ENCODE measurements around the gene VSIG10L.
A peak's percentile ranks its signal among the peaks of the same experiment; 100 is the strongest.

Gene VSIG10L

DNA sequence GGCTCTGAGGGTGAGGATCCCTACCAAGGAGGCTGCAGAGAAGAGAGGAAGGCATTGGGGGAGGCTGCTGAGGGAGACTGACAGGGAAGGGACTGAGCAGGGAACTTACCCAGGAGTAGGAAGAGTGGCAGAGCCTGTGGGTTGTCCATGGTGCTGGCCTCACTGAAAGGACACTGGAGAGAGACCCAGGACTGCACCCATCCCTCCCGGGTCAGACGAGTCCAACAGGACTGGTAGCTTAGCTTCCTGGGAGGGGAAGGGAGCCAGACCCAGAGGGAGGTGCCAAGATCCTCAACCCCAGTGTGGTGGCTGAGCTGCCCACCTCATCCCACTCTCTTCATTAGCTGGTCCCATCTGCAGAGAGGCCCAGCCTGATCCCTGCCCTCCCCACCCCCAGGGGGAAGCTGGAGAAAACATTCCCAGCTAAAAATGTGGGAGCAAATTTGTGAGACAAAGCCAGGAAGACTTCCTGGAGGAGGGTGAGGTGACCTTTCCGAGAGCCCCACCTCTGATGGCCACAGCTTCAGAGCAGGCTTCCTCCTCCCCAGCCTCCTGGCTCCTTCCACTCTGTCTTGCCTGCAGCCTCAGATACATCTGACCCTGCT, at the start of gene VSIG10L:
Gene VSIG10L, minus strand, starts transcription at position 164 of the 605 bp plus-strand sequence. Its CDS starts 15 bp downstream, at position 149.
- DNase-seq = no peak

DNA sequence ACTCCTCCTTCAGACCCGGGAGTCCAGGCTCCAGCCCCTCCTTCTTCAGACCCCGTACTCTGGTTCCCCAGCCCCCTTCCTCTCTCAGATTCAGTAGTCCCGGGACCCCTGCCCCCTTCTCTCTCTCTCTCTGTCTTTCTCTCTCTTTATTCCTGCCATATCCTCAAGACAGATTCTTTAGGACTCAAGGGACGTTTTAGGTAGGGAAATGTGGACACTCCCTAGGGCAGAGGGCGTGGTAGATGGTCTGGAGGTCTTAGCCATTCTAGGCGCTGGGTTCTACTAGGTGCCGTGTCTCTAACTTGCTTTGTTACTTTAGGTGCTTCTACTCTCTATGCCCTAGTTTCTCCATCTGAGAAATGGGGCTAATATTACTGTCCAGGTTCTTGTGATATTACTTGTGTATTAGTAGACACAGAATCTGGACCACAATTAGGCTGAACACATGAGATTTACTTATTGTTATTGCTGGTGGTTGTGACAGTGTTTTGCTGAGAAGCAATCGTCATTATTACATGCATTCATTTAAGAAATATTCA, 49.2 kb upstream of the VSIG10L start:
- DNase-seq = no peak

DNA sequence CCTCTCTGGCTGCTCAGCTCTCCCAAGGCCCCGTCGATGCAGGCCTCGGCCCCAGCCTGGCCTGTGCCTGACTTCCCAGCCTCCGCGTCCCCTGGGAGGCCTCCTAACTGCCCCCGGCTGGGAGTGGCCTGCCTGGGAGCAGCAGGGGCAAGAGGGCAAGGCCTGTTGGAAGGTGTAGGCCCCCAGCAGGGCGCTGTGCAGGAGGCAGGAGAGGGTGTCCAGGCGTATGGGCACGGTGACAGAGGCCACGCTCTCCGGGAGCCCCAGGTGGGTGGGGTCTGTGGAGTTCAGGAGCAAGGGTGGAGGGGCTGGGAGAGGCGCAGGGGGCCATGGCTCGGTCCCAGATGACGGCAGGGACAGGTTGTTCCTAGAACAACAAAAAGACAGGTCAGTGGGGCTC, 47.2 kb upstream of the VSIG10L start:
- DNase-seq = no peak

DNA sequence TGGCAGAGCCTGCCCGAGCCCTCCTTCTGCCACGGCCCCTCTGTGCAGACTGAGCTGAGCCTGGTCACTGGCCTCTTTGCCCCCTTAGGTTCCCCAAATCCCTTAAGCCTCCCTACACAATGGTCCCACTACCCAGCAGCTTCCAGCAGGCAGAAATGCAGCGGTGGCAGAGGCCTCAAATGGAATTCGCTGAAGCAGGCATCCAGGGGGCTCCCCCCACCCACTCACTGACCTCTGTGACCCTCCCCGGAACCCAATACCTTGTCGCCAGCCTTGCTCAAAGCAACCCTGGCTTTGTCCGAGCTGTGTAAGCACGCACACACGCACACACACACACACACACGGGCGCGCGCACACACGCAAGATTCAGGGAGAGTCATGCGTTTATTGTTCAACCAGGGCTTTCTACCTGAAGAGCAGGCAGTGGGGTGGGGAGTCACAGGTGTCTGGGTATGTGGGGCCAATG, 46.0 kb upstream of the VSIG10L start, which contains the start of gene LIM2:
Gene LIM2, minus strand, starts transcription at position 51 of the 466 bp plus-strand sequence. CDS start 531 bp downstream, outside the sequence.
- no peak for DNase-seq

DNA sequence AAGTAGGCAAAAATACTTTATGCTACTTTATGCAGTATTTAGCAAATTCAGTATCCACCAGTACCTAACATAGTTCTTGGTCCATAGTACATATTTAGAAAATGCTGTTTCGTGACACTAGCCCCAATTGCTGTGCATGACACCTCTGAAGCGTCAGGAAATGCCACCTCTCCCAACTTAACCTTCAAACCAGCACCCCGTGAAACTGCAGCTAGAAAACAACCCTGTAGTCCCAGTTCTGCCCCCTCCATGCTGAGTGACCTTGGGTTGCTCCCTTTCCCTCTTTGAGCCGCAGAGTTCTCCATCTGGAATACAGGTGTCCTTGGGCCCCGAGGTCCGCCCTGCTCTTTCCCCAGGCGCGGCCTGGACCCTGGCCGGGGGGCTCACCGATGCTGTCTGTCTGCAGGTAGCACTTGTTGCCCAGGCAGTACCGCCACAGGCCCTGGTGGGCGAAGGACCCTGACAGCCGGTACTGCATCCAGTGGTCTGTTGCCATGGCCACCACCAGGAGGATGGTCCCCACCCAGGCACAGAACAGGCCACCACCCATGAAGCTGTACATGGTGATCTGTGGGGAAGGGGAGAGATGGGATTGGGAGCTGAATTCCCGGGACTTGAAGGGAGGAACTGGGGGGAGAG, 45.1 kb upstream of the VSIG10L start:
- no peak for DNase-seq

DNA sequence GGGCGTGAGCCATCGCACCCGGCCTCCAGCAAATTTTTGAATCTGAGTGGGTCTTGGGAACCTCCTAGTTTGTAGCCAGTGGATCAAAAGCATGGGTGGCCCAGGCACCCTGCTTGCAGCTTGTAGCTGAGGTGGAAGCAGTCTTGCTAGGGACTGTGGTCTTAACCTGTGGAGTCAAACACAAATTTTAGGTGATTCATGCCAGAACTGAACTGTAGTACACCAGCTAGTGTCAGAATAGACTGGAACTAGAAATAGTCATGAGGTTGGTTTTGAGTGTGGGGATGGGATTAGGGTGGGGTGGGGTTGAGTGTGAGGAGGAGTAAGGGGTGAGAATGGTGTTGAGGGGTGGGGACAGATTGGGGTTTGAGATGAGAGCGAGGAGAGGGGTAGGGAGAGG, 40.1 kb upstream of the VSIG10L start:
- DNase-seq = no peak

DNA sequence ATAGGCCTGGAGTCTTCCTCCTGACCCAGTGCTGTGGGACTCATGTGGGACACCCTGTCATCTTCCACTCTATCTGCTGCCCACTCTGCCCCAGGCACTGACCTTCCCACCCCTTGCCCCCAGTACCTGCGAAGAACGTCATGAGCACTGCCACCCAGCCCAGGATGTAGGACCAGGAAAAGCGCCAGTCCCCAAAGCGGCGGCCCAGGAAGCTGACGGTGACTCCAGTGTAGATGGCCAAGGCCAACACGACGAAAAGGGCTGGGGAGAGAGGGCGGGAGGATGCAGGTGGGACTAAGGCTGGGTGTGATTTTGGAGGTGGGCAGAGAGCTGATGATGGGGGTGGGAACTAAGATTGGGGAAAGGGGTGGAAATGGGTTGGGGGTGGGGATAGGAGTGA, 38.4 kb upstream of the VSIG10L start:
- no peak for DNase-seq

DNA sequence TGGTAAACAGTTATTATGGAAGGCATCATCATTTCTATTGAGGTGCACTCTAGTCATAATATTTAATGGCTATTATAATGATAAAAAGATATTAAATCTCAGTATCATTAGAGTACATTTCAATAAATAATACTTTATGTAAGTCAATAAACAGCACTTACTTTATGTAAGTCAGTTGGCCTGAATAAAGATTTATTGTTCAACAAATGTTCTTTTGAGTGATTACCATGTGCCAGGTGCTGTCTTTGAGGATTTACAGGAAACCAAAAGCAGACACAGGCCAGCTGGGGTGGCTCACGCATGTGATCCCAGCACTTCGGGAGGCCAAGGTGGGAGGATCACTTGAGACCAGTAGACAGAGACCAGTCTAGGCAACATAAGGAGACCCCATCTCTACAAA, 35.5 kb upstream of the VSIG10L start:
- no peak for DNase-seq

DNA sequence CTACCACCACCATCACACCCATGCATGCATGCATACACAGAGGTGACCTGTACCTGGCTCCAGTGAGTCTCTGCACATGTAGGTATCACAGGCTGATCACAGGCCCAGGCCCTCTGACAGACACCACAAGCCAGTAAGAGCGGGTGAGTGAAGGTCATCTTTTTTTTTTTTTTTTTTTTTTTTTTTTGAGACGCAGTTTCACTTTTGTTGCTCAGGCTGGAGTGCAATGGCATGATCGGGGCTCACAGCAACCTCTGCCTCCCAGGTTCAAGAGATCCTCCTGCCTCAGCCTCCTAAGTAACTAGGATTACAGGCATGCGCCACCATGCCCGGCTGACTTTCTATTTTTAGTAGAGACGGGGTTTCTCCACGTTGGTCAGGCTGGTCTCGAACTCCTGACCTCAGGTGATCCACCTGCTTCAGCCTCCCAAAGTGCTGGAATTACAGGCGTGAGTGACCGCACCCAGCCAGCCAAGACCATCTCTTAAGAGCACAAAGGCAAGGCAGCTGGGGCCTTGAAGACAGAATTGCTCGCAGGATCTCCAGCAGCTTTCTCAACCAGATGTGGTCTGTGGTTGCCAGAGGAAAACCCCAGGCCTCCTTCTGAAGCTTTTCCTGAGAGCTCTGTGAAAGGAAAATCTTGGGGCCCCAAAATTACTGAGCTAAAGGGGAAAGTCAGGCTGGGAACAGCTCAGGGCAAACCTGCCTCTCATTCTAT, 33.7 kb upstream of the VSIG10L start:
- DNase-seq = peak; percentile 14

DNA sequence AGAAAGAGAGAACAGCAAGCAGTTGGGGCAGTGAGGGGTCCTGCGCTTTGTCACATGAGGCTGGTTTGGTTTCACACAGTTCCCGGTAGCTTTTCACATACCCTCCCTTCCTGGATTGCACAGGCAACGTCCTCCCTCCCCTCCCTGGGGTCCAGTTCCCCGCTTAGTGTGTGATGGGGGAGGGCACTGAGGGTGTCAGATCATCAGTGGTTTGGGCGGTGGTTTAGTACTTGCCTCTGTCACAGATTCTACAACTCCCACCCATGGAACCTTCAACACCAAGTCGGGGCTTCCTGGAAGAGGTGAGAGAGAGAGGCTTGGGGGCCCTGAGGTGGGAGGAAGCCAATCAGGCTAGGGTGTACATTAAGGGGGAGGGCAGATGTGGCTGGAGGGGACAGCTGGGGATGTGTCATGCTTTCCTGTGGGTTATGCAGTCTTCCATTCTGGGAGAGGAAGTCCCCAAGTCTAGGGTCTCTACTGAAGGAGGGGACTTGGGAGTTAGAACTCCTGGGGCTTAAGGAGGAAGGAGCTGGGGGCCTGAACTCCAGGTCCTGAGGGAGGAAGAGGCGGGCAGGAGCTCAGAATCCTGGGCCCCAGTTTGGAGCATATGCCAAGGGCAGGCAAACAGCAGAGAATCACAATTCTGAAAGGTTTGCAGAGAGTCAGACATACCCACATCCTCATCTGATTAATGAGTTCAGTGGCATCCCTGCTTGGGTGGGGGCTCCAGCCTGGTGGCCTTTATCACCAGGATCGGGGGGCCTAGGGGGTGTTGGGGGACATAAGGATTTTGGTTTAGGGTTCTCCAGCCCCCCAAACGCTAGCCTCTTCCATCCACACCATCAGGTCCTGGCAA, 30.9 kb upstream of the VSIG10L start, which contains the start of gene NKG7:
Gene NKG7, minus strand, starts transcription at position 6 of the 856 bp plus-strand sequence. CDS start 119 bp downstream, outside the sequence.
- peak; percentile 96 for DNase-seq

DNA sequence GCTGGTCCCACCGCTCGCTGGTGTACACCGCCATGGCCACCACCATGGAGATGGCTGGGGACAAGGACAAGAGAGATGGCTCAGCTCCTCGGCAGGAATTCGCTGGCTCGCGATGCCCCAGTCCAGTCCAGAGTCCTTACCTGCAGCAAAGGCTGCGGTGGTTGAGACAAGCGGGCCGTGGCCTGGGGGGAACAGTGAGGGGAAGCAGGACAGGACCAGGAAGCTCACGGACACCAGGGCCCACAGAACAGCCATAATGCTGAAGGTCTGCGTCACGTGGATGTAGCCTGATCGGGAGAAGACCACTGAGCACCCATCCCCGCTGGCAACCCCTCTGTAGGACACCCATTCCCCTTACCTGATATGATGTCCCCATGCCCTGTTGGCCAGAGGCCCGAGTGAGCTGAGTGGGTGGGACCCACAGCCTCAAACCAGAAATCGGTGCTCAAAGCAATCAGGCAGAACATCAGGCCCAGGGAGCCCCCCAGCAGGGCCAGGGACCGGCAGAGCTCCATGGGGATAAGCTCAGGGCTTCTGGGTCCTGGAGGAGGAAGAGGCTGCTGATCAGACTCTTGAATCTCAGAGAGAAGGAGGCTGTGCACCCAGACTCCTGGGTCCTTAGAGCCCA, 30.2 kb upstream of the VSIG10L start:
- no peak for DNase-seq

DNA sequence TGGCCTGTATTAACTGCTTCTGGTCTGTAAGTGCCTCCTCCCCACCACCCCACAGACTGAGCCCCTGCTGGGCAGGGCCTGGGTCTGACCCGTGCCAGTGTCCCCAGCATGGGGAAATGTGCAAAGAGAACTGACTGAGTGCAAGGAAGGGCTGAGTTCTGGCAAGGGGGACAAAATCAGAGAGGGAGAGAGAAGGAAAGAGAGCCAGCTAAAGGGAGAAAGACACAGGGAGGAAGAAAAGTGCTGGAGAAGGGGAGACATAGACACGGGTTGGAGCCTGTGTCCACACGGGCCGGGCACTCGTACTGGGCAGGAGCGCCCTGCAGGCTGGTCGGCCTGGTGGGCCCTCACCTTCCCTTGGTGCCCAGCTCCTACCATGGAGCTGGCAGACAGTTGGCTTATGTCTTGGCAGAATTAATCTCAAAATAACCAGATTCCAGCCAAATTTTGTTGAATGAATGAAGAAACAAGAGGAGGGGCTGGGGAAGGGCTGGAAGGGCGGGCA, 29.3 kb upstream of the VSIG10L start:
- no peak for DNase-seq

DNA sequence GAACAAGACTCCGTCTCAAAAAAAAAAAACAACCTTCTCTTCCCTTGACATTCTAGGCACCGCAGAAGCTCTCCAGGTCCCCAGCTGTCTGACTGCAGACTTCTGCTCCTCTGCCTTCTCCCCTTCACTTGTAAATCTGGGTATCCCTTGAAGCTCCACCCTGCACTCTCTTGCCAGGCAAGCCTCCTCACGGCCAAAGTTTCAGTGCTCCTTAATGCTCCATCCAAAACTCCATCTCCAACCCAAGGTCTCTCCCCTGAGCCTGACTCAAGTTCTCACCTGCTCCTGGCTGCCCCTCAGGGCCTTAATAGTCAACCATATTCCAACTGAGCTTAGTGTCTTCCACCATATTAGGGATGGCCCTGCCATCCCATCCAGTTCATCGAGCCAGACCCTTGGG, 28.3 kb upstream of the VSIG10L start:
- DNase-seq = no peak

DNA sequence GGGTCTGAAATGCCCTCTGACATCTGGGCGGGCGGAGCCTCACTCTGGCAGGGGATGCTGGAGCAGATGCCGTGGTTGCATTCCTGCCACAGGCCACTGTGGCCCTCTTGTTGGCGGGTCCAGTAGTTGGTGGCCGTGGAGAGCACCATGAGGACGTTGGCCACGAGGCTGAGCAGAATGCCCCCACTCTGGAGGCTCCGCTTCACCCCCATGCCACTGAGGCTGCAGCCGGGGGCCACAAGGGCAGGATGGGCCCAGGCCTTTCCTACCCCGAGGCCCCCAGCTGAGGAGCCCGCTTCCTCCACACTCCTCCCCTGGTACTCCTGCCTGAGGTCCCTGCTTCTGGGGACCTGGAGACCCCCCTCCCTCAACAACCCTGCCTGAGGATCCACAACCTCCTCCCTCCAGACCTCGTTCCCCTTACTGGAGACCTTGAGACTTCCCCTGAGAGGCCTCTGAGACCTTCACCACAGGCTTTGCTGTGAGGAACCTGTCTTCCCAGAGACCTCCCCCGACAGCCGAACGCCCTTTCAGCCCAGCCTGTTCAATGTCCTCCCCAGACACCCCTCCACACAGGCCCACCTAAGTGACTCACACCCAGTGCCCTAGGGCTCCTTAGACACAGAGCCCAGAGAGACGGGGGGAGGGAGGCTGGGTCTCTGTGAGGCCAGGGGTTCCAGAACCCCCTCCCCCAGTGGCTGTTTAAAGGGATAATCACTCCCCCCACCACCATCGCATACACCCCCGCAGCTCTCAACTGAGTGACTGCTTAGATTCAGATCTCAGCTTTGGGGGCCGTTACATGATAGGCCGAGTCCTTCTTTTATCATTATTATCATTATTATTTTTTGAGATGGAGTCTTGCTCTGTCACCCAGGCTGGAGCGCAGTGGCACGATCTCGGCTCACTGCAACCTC, 26.7 kb upstream of the VSIG10L start, which contains the start of gene CLDND2:
Gene CLDND2, minus strand, starts transcription at position 638 of the 917 bp plus-strand sequence. Its CDS starts 426 bp downstream, at position 212.
- peak; percentile 59 for DNase-seq

DNA sequence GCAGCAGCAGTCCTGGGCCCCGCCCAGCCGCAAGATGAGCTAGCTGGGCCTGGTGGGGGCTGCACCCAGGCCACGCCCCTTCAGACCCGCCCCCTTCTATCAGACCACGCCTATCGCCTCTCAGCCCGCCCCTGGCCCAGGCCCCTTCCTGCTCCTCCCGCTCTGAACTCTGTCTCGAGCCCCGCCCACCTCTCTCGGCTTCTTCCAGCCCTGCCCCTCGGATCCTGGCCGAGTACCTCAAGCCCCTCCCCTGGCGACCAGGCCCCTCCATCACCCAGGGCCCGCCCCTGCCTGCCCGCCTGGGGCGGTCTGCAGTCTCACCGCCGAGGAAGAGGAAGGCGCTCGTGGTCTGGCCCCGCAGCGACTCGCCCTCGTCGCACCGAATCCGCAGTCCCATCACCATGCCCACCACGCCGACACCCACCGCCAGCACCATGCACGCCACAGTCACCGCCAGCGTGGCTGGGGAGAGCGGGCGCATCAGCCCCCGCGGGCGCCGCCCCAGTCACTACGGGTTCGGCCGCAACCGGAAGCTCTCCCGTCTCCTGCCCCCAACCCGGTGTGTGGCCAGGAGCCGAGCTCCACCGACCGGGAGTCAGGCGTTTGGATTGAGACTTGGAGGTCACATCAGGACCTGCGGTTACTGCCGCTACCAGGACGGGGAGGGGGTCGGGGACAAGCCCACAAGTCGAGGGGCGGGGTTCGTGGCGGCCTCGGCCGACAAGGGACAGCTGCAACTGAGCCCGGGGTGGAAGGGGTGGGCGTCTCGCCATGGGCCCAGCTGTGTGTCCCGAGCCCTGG, 25.8 kb upstream of the VSIG10L start:
- DNase-seq = peak; percentile 97

DNA sequence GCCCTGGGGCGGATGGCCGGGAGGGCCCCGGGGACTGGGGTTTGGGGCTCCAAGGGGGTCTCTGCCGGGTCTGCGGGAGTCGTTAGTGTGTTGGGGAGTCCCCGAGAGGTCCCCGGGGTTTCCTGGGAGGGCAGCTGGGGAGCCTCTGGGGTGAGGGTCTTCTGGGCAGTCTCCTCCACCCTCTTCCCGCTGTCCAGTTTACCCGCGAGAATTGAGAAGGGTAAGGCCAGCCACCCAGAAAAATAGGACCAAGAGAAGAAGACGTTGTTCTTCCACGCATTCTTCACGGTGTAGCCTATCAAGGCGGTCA, 25.3 kb upstream of the VSIG10L start:
- DNase-seq = no peak

DNA sequence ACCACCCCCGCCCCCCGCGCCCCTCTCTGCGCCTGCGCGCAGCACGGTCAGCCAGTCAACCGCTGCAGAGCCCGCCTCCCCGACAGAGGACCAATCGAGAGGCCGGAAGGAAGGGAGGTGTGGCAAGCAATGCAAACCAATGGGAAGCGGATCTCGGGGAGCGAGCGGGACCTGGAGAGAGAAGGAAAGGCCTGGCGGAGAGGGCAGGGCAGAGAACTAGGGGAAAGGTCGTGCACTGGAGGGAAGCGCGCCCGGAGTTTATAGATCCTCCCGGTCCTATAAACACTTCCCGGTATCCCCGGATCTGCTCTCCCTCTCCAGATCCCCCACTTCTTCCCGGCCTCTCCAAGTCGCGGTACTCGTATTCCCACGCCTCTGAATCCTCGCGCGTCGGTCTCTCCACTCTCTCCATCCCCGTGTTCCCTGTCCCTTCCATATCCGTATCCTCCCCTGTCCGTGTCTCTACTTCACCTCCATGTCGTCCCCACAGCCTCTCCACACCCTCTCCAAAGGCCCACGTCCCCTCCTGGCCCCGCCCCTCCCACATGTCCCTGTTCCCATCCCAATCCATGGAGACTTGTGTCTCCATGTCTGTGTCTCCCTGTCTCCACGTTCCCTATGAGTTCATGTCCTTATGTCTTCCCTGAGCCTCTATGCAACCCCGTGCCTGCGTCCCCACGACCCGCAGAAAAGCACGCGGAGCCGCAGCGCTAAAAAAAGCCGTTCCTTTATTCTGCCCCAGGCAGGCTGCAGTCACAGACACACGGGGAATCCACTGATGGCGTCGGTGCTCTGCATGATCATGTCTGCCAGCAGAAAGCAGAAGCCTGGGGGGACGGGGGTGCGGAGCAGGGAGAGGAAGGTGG, 24.7 kb upstream of the VSIG10L start:
- DNase-seq = peak; percentile 94

DNA sequence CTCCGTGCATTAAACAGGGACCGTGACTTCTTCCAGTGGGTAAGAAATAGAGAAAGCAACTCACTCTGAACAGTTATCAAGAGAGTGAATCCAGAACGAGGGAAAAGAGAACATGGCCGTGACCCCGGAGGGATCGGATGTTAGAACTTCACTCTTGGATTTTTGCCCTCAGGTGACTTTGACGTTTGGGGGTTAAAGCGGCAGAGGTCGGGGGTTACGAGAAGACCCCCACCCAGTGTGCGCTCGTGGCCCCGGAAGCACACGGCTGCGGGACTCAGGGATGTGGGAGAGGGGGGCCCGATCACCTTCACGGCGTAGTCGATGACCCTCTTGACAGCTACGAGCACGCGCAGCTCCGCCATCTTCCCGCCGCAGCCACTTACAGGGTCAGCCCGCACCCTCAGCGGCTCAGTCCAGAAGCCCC, 24.0 kb upstream of the VSIG10L start, which contains the start of gene ETFB:
Gene ETFB, minus strand, starts transcription at position 424 of the 424 bp plus-strand sequence. Its CDS starts 62 bp downstream, at position 362.
- DNase-seq = no peak
